Measurements from ENCODE around the gene AARS1.
A peak's percentile ranks its signal among the peaks of the same experiment; 100 is the strongest.
"Not testable (repeated sequence)": the region's sequence is repeated elsewhere in the genome, so short reads cannot be mapped to it uniquely, and the experiment has no call there.

The AARS1 gene

GRCh38 chr16:70289229-70290094 is at the start of gene AARS1:
Gene AARS1 (minus strand): TSS chr16:70289506. CDS start chr16:70282763, 6,743 bp downstream.
- DNase-seq: peak; percentile 78 to 96

DNA sequence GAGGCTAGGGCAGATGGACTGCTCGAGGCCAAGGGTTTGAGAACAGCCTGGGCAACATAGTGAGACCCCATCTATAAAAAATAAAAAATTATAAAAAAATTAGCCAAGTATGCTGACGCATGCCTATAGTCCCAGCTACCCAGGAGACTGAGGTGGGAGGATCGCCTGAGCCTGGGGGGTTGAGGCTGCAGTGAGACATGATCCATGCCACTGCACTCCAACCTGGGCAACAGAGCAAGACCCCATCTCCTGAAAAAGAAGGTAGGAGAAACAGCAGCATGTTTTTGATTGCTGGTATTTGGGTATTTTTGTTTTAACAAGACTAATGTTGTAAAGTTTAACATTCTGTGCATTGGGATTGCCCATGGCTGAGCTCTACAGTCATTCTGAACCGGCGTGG is 48.5 kb upstream of the AARS1 start:
- DNase-seq: no peak

GRCh38 chr16:70332728-70333127 is 43.4 kb upstream of the AARS1 start:
- DNase-seq: not testable (repeated sequence)

DNA sequence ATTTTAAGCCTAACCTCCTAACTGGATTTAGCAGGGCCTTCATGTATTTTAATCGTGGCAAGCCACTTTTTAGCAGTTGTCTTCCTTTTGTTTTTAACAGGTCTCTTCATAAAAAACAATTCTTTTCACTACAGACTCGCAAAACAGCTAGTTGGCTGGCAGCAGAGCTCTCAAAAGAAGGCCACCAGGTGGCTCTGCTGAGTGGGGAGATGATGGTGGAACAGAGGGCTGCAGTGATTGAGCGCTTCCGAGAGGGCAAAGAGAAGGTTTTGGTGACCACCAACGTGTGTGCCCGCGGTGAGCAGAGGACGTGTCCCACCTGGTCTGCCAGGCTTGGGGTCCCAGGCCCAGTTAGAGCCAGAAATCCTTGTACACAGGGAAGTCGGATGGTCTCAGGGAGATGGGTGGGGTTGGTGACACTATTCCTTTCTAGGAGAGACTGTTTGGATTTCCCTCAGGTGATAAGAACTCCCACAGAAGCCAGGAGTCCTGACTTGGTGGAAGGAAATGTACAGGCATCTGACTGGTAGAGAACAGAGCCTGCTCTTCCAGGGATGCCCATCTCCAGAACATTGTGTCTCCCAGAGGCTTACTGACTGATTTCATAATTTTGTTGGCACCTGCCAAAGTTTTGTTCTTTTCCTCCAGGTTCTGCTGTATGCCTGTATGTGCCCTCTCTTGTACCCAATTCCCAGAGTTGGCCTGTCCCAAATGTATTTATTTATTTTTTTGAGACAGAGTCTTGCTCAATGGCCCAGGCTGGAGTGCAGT is 42.5 kb upstream of the AARS1 start:
- DNase-seq: no peak

GRCh38 chr16:70331091-70331490 is 41.8 kb upstream of the AARS1 start:
- no peak for DNase-seq

GRCh38 chr16:70324998-70325747 is 35.9 kb upstream of the AARS1 start:
- DNase-seq: no peak

DNA sequence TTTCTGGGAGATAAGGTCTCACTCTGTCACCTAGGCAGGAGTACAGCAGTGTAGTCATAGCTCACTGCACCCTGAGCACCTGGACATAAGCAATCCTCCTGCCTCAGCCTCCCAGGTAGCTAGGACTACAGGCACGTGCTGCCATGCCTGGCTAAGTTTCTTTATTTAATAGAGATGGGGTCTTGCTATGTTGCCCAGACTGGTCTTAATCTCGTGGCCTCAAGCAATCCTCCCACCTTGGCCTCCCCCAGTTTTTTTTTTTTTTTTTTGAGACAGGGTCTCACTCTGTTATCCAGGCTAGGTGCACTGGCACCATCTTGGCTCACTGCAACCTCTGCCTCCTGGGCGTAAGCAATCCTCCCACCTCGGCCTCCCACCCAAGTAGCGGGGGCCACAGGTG is 30.8 kb upstream of the AARS1 start:
- DNase-seq: no peak

GRCh38 chr16:70307726-70308125 is 18.4 kb upstream of the AARS1 start:
- not testable (repeated sequence) for DNase-seq

GRCh38 chr16:70306880-70307279 is 17.6 kb upstream of the AARS1 start:
- DNase-seq: no peak

DNA sequence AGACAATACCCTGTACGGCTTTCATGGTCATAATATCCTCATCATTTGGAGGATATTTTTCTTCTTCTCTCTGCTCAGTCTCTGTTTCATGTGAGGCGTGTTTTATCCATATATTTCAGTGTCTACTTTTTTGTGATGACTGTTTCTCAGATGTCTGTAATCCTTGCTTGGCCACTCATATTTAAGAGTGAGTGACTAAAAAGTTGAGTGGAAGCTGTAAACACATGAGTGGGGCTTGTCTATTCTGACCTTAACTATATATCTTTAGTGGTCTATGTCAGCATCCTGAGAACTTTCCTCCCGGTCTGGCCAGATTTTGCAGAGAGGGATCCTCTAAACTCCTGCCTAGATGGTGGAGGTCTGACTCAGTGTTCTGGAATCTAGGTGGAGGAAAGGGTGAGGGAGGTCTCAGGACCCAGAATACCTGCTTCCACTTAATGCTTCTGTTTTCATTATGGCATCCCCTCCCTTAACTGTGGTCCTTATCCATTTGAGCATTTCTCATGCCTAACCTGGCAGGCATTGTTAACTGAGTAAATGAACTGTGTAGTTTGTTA is 15.7 kb upstream of the AARS1 start:
- no peak for DNase-seq

- DNase-seq: no peak
Measured at GRCh38 chr16:70302745-70303144, 13.4 kb upstream of the AARS1 start.

- no peak for DNase-seq
Measured at GRCh38 chr16:70301121-70301520, 11.8 kb upstream of the AARS1 start.

DNA sequence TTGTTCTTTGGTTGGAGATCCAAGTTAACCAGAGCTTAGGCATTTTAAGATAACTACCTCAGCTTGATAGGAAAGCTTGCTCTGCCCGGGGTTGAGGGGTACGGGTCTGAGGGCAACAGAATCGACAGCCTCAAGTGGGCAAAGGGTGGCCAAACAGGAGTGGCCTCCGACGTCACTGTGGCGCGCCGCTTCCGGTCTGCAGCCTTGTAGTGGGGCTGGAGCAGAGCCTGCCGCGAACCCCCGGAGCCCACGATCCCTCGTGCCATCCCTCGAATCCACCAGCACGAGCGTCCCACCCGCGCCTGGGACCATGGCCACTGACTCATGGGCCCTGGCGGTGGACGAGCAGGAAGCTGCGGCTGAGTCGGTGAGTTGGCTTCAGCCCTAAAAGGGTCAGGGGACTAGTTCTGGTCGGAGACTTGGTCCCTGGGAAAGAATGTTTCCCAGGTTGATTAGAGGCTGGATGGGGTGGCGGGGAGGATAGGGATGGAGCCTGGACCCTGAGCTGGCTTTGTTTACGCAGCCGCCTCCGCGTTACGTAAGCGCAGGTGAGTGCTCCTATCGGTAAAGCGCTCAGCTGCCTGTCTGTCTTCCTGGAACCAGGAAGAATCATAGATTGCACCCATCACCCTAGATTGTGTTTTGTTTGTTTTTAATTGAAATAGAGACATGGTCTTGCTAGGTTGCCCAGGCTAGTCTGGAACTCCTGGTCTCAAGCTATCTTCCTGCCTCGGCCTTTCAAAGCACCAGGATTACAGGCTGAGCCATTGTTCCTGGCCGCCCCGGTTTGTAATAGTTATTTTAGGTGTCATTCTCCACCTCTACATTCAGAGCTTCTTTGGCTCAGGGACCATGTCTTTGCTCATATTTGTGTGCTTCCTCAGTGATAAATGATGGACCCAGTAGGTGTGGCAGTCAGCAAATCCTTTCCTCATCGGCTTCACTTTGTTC is 10.0 kb upstream of the AARS1 start, which contains the start of gene DDX19B:
TSS of gene DDX19B (plus strand) at position 199 of the 951 bp plus-strand sequence. CDS start at position 311, 112 bp downstream.
- DNase-seq: peak; percentile 31 to 35

DNA sequence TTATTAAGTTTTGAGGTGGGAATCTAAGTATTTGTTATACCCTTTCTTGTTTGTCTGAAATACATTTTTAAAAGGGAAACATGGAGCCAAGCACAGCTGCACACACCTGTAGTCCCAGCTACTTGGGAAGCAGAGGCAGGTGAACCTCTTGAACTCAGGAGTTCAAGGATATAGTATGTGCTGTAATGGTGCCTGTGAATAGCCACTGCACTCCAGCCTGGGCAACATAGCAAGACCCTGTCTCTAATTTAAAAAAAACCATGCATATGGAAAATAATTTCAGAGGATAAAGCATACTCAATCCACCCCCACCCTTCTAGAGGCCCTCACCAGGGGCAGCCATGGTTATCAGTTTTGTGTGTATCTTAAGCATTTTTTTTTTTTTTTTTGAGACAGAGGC is 6.3 kb upstream of the AARS1 start:
- no peak for DNase-seq

GRCh38 chr16:70294385-70295025 is 5.2 kb upstream of the AARS1 start:
- no peak for DNase-seq

- not testable (repeated sequence) for DNase-seq
Measured at GRCh38 chr16:70292148-70292547, 2.8 kb upstream of the AARS1 start.

- no peak for DNase-seq
Measured at GRCh38 chr16:70290949-70291519, 1.7 kb upstream of the AARS1 start.

GRCh38 chr16:70287304-70287971 is 1.9 kb downstream of the AARS1 start:
- not testable (repeated sequence) for DNase-seq

GRCh38 chr16:70276392-70276791 is 12.9 kb downstream of the AARS1 start:
- no peak for DNase-seq

- DNase-seq: no peak
Measured at GRCh38 chr16:70271696-70272095, 17.6 kb downstream of the AARS1 start.

Measured in bone marrow (tissue), 2 donors.